HG02981 (cell line): ENCODE measurements around the gene FAM170B.

Experiments
- ATAC-seq: cut with Tn5 transposase; IDR thresholded peaks from one replicate; pipeline ENCODE4 v1.9.1; 2021; ENCODE audit warnings: mild to moderate bottlenecking, moderate library complexity; ENCODE audit not compliant: unreplicated experiment

The FAM170B gene

DNA sequence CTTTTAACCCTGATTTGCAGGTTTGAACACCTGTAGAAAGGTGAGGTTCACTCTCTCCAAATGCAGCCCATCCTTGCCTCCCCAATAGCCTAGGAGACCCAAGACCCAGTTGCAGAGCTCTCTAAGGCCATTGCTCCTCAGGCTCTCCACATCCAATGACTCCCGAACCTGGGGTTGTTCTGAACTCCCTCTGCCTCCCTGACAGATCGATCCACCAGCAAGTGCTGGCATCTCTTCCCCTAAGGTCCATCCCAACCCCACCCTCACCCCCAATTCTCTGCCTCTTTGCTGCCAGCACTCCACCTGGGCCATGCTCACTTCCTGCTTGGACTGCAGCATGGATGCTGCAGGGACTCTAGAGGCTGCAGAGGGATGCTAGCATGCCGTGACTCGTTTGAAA lies 19.3 kb upstream of the FAM170B start:
- ATAC-seq = no peak

DNA sequence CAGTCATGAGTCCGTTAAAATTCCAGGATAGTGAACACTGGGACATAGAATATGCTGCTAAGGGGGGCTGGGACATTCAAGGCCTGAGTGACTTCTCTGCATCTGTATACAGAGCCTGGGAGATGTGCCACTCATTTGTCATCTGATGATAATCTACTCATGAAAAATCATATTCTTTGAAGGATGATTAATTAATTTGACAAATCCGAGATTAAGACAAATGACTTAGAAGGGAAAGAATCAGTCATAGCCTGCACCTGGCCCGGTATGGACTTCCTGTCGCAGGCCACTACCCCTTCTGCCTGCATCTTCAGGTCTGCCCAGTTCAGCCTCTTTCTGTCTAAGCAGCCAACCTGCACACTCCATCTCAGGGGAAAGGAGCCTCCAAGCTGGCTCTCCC lies 18.8 kb upstream of the FAM170B start:
- ATAC-seq = no peak

DNA sequence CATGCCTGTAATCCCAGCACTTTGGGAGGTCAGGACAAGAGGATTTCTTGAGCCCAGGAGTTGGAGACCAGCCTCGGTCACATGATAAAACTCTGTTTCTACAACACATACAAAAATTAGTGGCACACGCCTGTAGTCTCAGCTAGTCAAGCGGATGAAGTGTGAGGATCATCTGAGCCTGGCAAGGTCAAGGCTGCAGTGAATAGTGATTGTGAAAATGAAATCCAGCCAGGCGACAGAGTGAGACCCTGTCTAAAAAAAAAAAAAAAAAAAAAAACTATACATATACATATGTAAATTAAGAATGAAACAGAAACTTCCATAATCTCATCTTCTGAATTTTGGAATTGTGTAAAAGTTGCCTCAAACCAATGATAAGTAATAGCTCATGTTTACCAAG lies 18.2 kb upstream of the FAM170B start:
- no peak for ATAC-seq

DNA sequence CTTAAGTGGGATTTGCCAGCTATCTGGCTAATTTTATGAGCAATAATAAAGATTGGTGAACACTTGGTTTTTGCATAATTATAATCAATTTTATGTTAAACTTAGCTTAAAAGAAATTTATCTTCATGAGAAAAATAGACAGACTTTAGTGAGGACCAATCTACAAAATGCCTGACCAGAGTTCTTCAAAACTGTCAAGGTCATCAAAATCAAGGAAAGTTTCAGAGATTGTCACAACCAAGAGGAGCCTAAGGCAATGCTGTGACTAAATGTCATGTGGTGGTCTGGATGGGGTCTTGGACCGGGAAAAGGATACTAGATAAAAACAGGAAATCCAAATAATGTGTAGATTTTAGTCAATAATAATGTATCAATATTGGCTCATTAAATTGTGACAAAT lies 17.7 kb upstream of the FAM170B start:
- ATAC-seq = no peak

DNA sequence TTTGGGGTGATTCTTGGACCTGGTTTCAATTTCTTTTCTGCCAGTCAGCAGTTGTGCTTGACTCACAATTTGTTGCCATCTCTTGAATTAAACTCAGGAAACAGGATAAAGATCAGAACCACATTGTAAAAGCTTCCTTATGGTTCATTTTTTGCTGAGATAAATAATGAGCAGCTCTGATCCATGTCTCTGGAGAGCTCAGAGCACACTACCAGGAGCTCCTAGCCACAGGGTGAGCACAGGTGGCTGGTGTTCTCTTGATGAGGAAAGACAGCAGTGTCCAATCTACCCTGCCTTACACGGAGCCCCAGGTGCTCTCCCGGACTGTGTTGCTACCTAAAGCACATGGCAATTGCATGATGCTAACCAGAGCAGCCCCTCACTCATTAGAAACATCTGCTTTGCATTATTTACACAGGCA lies 17.2 kb upstream of the FAM170B start:
- ATAC-seq = no peak

DNA sequence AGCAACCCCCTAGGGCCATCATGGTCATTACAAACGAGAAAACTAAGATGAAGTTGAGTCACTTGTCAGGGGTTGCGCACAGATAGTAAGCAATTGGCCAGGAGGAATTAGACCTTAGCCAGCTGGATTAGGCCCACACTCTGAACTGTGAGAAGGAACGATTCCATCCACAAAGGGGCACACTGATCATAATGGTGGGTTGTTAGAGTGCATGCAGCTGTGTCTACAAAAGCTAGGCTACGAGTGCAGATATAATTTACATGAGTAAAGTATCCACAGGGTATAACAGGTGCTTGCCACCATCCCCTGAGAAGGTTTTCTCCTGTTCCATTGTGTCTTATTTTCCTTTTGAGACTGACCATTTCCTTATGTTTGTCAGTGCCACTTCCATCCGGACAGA lies 16.6 kb upstream of the FAM170B start:
- no peak for ATAC-seq

DNA sequence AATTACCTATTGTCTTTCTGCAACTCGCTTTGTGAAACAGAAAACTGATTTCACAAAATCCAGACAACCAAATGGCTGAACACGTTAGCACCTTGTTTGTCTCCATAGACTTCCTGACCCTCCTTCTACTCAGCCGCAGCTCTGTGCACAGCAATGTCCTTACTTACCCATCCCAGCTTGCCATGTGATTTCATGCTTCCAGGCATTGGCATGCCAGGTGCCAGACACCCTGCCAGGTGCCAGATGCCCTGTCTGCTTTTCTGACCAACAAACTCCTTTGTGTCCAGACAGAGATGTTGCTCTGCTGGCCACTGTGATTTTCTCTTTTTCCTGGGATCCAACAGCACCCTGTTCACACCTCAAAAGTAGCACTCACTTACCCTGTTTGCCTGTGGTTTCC lies 16.1 kb upstream of the FAM170B start:
- ATAC-seq = no peak

DNA sequence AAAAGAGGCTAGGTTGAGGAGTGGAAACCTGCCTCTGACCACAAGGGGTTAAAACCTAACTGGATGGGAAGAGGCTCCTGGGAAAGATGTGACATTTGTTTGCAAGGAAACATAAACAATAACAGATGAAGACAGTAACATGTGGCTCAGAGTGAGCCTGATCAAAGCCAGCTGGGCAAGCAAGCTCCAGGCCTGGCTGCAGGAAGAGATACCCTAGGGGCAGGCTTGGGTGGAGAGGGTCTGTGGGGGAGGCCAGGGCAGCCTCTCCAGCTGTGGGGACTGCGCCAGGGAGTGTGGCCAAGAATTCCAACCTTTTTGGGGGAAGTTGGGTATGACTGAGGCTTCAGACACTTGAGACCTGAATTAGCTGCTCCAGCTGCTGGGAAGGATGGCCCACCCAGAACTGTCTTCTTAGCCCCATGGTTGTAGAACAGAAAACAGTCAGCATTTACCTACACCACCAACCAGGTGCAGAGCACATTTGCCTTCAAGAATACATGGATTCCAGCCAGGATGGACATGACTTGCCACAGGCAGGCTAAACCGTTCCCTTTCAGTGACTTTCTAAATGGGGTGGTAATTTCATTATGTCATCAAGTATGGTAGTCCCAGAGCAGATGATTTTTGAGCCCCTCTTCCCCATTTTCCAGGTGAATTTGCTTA lies 10.4 kb upstream of the FAM170B start:
- no peak for ATAC-seq

DNA sequence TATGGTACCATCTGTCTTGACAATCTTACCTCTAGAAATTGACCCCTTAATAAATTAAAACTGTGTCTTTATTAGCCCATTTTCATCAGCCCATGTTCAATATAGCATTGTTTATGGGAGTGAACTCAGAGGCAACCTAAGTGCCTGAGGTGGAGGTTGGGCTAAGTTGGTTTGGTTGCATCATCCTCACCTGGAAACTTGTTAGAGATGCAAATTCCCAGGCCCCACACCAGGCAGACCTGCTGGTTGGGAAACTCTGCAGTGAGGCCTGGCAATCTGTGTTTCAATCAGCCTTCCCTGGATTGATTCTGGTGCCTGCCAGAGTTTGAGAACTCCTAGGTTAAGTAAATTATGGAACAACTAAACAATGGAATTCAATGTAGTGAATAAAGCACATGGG lies 9.4 kb upstream of the FAM170B start:
- no peak for ATAC-seq

DNA sequence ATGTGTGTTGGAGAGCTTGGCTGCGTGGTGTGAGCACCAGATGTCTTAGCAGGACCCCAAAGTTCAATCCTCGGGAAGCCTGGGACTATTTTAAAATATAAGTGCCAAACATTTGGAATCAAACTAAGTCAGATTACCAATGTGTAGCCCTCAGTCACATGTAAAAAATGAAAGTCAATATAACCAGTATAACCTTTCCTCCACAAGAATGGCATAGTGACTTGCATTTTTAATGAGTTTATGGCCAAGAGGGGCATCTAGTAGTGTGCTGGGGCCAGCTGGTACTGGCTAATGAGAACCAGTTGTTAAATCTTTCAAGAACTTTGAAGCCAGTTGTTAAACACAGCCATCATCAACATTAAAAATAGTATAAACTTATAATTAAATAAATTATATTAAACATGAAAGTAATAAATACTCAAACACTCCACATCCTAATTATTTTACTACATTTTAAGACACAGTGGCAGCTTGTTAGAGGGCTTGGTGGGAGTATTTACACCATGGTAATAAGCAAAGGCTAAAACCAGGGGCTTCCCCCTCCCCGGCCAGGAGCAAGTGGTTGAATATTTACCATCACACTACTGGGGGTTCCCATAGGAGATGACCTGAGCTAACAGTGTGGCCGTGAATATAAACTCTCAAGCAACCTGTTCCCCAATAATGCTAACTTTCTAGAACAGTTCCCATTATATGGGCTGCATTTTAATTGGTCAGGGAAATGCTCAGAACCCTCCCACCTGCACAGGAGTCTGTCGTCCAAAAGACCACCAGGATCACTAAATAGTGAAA lies 7.9 kb upstream of the FAM170B start:
- peak; percentile 73 for ATAC-seq

DNA sequence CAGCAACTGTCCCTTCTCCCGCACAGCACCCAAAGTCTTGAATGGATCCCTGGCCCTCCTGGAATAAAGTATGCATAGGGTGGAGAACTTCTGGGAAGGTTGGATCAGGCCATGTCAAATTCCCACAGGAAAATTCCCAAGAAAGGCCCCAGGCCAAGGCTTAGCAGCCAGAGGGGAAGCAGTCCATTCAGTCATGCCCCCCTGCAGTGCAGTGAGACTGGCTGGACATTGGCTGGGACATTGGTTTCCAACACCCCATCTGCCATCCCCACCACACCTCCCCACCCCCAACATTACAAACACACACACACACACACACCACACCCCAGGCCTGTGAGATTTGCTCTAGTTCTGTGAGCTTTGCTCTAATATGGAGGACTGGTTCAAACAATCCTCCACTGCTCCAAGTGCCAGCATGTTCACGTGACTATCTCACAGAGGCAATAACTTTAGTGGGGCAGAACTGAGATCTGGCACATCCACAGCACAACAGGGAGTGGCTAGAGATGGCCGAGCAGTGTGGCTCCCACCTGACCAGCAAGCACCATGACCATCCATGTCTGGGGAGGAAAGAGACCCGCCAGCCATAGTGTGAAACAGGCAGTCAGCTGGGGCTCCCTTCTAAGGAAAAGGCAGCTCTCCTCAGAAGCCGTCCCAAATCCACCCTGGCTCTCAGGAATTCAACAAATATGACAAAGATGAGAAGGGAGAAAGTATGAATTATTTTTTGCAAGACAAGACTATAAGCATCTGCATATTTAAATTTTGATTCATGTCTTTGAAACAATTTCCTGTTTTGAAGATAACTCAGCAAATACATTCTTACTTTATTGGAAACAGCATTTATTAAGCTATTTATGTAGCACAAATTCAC lies 6.7 kb upstream of the FAM170B start:
- no peak for ATAC-seq

DNA sequence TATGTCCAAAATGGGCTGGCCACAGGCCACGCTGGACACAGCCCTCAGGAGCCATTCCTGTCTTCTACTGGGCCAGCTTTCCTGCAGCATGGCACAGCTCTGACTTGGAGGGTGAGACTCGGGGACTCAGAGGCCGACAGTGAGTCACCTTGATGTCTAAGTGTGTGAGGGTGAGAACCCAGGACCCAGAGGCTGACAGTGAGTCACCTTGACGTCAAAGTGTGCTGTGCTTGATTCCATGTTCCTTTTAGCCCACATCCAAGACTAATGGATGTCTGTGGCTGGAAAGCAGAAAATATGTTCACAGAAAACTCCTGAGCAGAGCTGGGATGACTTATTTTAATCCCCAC lies 6.0 kb upstream of the FAM170B start:
- ATAC-seq = no peak

DNA sequence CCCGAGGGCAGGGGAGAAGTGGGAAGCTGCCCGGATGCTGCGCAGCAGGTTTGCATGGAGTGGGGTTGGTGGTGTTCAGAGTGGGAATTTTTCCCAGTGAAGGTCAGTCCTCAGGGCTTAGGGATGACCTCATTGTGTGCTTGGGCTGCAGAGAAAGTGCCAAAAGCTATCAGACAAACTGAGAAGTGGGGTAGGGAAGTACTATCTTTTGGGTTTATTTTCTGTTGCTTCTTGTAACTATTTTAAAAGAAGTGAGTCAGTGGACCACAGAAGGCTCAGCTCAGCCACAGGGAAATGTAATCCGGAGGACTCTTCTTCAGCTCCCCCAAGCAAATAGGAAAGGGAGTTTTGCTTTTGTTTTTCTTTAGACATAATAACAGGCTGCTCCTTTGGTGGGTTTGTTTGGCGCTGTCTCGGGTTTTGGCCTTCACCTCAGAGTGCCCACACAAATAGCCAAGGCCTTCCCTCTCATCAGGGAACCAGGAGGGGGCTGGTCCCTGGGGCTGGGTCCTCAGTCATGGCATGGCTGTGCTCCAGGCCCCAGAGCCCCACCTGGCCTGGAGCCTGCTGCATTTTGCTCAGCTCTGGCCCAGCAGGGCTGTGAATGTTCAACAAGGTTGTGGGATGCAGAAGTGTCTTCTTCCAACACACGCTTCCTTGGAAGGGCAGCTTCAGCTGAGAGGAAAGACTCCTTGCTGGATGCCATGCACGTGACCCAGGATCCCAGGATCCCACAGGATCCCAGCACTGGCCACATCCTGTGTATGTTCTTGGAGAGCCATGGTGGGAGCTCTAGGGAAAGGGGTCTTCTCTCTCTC lies 5.4 kb upstream of the FAM170B start:
- no peak for ATAC-seq

DNA sequence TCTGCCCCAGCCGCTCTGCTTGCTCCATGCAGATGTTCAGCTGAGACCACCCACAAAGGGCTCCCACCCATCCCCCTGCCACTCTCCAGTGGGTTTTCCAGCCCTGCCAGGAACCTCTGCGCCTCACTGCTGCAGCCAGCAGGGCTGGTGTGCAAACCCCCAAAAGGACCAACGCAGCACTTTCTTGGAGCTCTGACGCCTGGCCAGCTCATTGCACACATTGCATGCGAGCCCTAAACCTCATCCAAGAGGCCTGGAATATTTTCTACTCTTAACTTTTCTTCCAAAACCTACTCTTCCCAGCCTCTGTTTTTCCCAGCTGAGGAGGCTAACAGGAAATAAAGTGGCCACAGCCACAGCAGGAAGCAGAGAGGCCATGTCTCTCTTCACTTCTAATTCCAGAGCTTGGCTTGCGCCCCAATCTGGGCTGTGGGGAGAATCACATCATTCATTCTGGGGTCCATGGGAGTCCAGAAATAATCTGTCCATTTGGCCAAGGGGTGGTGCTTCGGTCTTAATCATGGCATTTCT lies 4.6 kb upstream of the FAM170B start:
- no peak for ATAC-seq

DNA sequence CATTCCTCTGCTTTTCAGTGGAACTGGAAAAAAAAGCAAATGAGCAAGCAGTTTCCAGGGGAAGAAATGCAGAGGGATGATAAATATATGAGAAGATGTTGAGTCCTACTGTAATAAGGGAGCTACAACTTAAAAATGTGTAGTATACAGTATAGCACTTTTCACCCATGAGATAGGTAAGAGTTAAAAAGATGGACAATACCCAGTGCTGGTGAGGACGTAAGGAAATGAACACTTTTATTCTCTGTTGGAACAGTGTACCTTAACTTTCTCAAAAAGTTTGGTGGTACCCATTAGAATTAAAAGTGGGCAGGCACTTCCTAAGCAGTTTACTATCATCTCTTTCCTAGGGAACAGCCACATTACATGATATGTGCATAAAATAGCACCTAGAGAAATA lies 2.7 kb upstream of the FAM170B start:
- ATAC-seq = no peak

DNA sequence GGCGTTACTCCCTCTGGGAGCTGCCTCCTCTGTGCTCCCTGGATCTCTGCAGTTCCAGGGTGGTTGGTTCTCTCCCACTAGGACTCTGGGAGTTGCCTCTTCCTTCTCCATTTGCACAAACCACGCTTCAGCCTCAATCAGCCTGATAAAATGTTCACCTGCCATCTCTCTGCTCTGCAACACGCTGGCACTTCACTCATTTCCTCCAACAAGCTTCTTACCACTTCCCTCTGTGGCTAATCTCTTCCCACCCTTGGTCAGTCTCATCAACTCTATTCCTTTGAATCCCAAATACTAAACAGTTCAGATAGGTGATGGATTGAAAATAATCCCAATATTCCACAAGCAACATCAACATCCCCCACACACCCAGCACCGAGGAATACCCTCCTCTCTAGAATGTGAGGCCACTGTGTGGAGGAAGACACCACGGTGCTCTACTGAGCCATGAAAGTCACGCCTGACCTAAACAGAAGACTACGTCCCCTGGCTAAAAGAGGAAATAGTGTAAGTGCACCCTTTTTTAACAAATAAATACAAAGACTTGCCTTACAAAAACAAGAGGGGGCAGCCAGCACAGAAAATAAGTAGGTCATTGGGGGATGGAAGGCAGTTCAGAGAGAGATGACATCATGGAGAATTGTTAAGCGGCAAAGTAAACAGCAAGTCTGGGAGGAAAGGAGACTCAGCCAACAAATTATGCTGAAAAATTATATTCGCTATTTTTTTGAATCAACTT lies 1.9 kb upstream of the FAM170B start:
- no peak for ATAC-seq

DNA sequence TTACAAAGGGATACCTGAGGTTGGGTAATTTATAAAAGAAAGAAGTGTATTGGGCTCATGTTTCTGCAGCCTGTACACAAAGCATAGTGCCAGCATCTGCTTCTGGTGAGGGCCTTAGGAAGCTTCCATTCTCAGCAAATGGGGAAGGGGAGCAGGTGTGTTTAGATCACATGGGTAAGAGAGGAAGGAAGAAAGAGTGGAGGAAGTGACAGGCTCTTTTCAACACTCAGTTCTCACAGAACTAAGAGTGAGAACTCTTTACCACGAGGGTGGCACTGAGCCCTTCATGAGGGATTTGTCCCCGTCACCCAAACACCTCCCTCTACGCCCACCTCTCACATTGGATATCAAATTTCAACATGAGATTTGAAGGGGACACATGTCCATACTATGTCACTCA lies 506 bp upstream of the FAM170B start:
- ATAC-seq = no peak

DNA sequence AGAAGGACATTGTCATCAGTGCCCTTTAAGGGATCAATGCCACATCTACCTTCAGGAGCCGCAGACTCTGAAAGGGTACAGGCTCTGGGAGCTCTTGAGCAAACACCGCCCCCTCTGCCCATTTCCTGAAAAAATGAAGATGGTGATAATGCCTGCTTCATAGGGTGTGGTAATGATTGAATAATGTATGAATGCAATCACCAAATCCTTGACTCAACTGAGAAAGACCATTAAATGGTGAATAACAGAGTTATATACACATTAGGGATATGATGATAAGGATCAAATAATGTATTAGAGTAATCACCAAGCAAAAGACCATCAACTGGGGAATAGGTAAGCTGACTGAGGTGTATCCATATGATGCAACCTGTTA lies 1.5 kb downstream of the FAM170B start:
- ATAC-seq = no peak

DNA sequence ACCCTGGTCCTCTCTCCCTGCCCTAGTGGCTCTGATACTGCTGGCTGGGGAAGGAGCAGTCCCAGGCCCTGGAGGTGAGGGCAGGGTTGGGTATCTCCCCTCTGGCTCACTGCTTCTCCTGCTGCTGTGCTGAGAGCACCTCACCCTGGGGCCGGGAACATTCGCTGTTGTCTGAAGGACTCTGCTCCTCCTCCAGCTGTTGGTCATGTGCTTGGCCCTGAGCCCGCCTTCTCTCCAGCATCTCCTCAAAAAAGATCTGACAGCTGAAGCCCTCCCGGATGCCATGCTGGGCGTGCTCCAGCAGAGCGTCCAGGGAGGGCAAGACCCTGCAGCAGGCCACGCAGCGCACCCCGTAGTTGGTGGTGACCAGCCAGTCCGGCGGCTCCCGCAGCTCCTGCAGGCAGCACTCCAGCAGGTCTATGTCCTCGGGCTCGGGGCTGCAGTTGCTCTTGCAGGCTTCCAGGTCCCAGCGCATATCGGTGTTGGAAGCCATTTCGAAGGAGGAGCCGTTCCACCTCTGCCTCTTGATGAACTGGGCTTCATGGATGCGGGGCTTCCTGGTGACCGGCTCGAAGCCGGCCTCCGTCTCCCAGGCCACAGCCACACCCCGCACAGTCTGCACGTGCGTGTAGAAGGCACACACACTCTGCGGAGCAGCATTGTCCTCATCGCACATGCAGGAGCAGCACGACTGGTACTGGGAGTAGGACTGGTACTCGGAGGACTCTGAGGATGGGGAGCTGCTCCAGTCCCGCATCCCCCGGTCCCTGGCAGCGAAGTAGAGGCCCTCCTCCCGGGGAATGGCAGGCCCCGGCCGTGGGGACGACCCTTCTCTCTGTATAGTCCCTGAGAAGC lies 2.1 kb downstream of the FAM170B start:
- ATAC-seq = no peak
